Activated CD4-positive, CD25-positive, alpha-beta regulatory T cell treated with anti-CD3 and anti-CD28 coated beads, Interleukin-2, amount 50 U/mL, for 72 hours (primary cell): ENCODE results near the gene WDR73.
"Not testable (repeated sequence)": the region's sequence is repeated elsewhere in the genome, so short reads cannot be mapped to it uniquely, and the experiment has no call there.

ENCODE experiments used
- DNase-seq: peaks from one replicate; pipeline ENCODE4 v3.0.0; 2021

Gene WDR73

GRCh38 chr15:84656972-84657371, 2.9 kb upstream of the WDR73 start:
- no peak for DNase-seq

- peak; percentile 71 for DNase-seq
Measured at GRCh38 chr15:84654689-84655453, 788 bp upstream of the WDR73 start.

DNA sequence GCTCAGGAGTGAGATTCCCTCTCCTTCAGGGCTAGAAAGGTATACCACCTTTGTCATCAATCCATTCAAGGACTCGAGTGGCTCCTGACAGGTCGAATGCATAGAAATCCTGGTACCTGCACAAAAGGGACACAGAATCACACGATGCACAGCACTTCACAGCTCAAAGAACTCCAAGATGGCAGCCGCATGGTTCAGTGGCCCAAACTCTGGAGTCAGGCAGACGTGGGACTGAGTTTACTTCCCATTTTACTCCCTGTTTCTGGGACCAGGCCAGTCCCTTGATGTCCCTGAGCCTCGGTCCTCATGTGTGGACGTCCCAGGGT, 536 bp downstream of the WDR73 start:
- DNase-seq, result no peak

GRCh38 chr15:84649706-84650105, 4.4 kb downstream of the WDR73 start:
- DNase-seq, result no peak

DNA sequence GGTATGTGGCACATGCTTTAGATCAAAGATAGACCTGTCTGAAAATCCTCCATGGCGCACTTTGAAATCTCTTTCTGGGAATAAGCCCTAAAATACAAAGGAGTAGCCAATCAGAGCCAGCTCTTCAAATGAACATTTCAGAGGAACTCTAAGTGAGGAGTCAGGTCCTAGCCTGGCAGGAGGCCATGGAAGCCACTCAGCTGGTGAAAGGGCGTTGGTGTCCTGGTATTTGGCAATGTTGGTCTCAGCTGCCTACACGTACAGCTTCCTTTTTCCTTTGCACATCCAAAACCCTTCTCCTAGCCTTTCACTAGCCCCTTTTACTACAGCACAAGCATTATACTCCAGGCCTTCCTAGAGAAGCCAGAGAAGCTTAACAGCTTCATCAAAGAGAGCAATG, 5.5 kb downstream of the WDR73 start:
- no peak for DNase-seq

GRCh38 chr15:84647726-84648125, 6.4 kb downstream of the WDR73 start:
- no peak for DNase-seq

DNA sequence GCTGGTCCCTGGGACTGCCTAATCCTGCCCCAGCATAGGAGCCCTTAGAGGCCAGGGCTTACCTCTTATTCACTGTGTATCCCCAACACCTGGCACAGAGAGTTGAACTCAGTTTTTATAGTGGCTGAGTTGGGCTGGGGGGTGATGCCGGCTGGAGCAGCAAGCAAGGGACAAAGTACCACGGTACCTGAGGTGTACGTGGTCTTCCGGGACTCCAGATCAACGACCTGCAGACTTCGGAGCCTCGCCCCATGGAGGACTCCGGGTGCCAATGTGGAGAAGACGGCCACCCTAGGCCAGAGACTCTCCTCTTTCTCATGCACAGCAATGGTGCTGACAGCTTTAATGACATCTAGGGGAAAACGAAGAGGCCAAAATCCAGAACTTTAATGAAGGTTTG, 8.1 kb downstream of the WDR73 start:
- no peak for DNase-seq

DNA sequence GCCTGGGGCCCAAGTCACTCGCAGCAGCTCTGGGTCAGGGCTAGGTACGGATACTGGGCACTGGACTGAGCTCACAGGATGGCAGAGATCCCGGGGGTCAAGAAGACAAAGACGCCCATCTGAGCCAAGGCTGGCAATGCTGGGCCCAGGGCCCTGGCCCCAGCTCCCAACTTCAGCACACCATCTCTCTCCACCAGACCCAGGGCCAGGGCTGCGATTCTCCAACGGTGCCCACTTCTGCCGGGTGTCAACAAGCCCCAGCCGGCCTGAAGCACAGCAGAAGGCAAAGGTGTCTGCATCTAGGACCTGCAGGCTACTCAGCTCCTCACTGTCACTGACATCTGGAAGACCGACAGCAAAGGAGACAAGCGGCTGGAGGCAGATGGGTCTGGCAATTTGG, 8.6 kb downstream of the WDR73 start:
- DNase-seq, result no peak

DNA sequence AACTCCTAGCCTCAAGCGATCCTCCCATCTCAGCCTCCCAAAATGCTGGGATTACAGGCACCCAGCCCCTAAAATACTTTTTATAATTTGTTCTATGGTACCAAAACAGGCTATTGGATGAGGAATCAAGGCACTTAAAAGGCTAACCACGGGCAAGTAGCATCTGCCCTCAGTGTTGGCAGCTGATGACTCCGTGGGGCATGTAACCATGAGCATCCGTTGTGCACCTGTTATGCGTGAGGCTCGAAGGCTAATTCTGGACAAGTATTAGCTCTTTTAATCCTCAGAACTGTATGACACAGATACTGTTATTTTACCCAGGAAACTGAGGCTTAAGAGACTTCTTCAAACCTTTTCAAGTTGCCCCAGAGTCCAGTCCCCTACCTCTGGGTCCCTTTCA, 10.2 kb downstream of the WDR73 start:
- DNase-seq, result no peak

- DNase-seq, result not testable (repeated sequence)
Measured at GRCh38 chr15:84642640-84643039, 11.4 kb downstream of the WDR73 start.

DNA sequence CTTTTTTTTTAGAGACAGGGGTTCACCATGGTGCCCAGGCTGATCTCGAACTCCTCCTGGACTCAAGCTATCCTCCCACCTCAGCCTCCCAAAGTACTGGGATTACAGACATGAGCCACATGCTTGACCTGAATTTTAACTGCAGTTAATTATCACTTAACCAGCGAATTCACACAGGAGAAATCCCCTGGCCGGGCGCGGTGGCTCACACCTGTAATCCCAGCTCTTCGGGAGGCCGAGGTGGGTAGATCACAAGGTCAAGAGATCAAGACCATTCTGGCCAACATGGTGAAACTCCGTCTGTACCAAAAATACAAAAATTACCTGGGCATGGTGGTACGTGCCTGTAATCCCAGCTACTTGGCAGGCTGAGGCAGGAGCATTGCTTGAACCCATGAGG, 12.2 kb downstream of the WDR73 start:
- DNase-seq, result not testable (repeated sequence)

DNA sequence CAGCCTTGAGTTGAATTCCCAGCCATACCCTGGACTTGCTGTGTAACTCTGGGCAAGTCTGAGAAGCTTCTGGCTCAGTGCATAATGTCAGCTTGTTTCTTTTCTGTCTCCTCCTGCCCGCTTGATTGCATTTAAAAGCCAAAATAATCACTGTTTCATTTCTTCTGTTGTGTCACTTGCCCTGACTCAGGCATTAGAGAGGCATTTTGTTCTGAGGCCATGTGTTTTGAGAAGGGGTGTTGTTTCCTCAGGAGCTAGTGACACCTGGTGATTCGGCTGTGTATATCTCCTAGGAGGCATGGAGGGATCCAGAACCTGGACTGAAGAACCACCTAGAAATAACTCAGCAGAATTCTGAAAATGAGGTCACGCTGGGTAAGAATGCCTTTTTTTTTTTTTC, 16.0 kb downstream of the WDR73 start:
- DNase-seq, result no peak

GRCh38 chr15:84634228-84634837, 19.8 kb downstream of the WDR73 start:
- DNase-seq, result no peak

DNA sequence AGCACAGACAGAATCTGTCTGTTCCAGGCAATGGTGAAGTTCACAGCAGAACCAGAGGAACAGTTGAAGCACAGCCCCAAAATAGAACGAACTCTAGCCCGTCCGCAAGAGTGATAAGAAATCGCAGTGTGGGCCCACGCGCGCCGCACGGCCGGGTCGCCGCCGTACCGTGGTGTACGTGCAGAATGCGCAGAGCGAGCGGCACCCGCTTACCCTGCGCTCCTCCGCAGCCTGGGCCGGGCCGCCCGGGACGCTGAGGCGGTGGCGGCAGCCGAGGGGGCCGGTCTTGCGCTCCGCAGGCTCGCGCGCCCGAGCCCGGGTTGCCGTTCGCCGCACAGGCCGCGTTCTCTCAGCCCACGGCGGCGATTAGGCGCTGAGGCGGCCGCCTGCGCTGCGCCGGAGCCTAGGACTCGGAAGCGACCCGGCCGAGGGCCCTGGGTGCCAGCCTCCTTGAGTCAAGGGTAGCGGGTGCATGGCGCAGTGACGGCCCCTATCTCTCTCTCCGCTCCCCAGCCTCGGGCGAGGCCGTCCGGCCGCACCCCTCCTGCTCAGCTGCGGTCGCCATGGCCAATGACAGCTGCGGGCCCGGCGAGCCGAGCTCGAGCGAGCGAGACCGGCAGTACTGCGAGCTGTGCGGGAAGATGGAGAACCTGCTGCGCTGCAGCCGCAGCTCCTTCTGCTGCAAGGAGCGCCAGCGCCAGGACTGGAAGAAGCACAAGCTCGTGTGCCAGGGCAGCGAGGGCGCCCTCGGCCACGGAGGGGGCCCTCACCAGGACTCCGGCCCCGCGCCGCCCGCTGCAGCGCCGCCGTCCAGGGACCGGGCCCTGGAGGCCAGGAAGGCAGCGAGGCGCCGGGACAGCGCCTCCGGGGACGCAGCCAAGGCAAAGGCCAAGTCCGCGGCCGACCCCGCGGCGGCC, 20.5 kb downstream of the WDR73 start:
- peak; percentile 66 for DNase-seq

- no peak for DNase-seq
Measured at GRCh38 chr15:84631706-84632272, 22.3 kb downstream of the WDR73 start.

- DNase-seq, result no peak
Measured at GRCh38 chr15:84629033-84629432, 25.1 kb downstream of the WDR73 start.

DNA sequence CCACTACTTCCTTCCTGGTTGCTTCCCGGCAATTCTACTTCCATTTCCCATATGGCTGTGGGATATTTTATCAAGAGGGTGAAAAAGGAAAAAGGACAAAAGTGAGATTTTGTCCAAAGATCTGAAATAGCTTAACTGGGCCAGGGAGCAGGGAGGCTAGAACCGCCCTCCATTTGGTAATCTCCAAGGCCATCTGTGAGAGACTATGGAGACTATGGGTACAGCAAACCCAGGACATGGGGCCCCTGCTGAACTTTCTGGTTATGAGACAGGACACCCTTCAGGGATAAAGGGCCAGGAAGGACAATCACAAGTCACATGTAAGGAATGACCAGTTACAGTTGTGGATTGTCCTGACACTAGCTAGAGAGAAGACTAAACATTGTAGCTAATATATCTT, 29.0 kb downstream of the WDR73 start:
- DNase-seq, result no peak

DNA sequence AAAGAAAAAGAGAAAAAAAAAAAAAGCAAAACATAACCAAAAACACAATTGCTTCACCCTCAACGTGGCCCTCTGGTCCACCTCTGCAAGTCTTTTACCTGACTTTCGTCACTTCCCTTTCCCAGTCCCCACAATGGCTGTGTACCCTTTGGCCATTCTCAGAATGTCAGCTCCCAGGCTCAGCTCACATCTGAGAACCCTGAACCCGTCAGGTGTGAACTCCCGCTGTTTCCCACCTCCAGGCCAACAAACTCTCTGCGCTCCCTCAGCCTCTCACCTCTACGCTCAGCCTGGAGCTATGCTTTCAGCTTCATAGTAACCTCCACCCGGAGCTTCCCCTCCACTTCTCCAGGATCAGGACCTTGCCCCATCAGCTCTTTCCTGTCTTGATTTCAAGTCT, 29.7 kb downstream of the WDR73 start:
- DNase-seq, result no peak

GRCh38 chr15:84621358-84621979, 32.6 kb downstream of the WDR73 start:
- no peak for DNase-seq

- no peak for DNase-seq
Measured at GRCh38 chr15:84620626-84621025, 33.5 kb downstream of the WDR73 start.

DNA sequence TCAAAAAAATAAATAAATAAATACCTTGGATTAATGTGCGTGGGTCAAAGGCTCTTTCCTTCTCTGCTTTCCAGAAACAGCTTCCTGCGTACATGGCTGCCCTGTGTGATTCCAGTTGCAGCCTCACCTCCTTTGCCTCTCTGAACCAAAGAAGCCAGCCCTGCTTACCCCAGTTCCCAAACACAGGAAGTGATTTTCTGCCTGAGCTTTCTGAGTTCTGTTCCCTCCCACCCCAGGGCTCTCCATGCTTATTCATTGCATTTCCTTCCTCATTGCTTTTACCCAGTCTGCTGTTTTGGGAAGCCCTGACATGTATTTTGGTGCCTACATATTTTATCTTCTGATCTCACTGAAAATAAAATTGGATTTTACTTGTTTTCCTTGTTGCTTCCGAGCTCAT, 37.8 kb downstream of the WDR73 start:
- no peak for DNase-seq

DNA sequence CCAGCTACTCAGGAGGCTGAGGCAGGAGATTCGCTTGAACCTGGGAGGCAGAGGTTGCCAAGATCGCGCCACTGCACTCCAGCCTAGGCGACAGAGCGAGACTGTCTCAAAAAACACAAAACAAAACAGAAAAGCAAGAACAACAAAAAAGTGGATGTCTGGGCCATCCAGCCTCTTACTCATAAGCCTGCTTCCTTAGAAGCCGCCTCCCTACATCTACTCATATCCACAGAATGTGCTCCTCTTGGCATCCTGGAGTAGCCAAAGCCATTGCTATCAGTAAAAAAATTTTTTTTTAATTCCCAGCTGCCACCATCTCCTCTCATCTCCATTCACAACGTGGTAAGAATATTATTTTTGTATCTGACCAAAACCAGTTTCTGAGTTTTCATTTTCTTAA, 42.5 kb downstream of the WDR73 start:
- DNase-seq, result no peak
